GM19043 (cell line): Measurements from ENCODE around the gene SRRM2.

Experiments
- ATAC-seq: cut with Tn5 transposase; IDR thresholded peaks from one replicate; pipeline ENCODE4 v1.9.1; 2021; ENCODE audit warnings: low read depth; ENCODE audit not compliant: unreplicated experiment

Gene SRRM2

GRCh38 chr16:2787961-2788360 is 35.5 kb downstream of the SRRM2 start:
- no peak for ATAC-seq

GRCh38 chr16:2790631-2791030 is 38.2 kb downstream of the SRRM2 start:
- no peak for ATAC-seq

GRCh38 chr16:2791174-2791573 is 38.7 kb downstream of the SRRM2 start:
- ATAC-seq, result no peak

- ATAC-seq, result no peak
These were observed 40.5 kb downstream of the SRRM2 start for GRCh38 chr16:2792940-2793339.

GRCh38 chr16:2795395-2796143 is 43.1 kb downstream of the SRRM2 start:
- ATAC-seq, result no peak

- ATAC-seq, result no peak
These were observed 46.3 kb downstream of the SRRM2 start for GRCh38 chr16:2798723-2799204.

- no peak for ATAC-seq
These were observed 46.9 kb downstream of the SRRM2 start for GRCh38 chr16:2799205-2799858.

- no peak for ATAC-seq
These were observed 47.4 kb downstream of the SRRM2 start for GRCh38 chr16:2799859-2800226.

GRCh38 chr16:2803545-2804195 is 51.2 kb downstream of the SRRM2 start:
- no peak for ATAC-seq

GRCh38 chr16:2804728-2805127 is 52.3 kb downstream of the SRRM2 start:
- no peak for ATAC-seq

- no peak for ATAC-seq
These were observed 53.8 kb downstream of the SRRM2 start for GRCh38 chr16:2806286-2806685.

- no peak for ATAC-seq
These were observed 55.7 kb downstream of the SRRM2 start for GRCh38 chr16:2808181-2808580.

GRCh38 chr16:2809149-2809760 is 56.8 kb downstream of the SRRM2 start:
- ATAC-seq, result no peak

GRCh38 chr16:2810651-2811050 is 58.2 kb downstream of the SRRM2 start:
- ATAC-seq, result no peak

GRCh38 chr16:2811703-2812471 is 59.4 kb downstream of the SRRM2 start:
- no peak for ATAC-seq

- ATAC-seq, result no peak
These were observed 61.4 kb downstream of the SRRM2 start for GRCh38 chr16:2813771-2814221.

- ATAC-seq, result no peak
These were observed 62.3 kb downstream of the SRRM2 start for GRCh38 chr16:2814551-2815298.

GRCh38 chr16:2815299-2815771 is 62.9 kb downstream of the SRRM2 start:
- ATAC-seq, result no peak

GRCh38 chr16:2816751-2817339 is 64.4 kb downstream of the SRRM2 start, which contains the start of gene PRSS21:
TSS of gene PRSS21 (plus strand) at chr16:2817237. CDS start at chr16:2817269, 32 bp downstream.
- no peak for ATAC-seq
